Neutrophil (primary cell): Measurements from ENCODE around the gene DPM2.

ENCODE experiments used
- H3K27ac ChIP-seq: fragments of 200-600 bp; sonication (generic); 2 replicates; pipeline ENCODE4 v1.5.1; 2016; ENCODE audit warnings: mild to moderate bottlenecking, moderate library complexity
- H3K27me3 ChIP-seq: fragments of 200-600 bp; sonication (generic); 2 replicates; pipeline ENCODE4 v1.6.0; 2016; ENCODE audit warnings: mild to moderate bottlenecking
- H3K36me3 ChIP-seq: fragments of 200-600 bp; sonication (generic); 2 replicates; pipeline ENCODE4 v1.5.1; 2017
- H3K4me1 ChIP-seq, 2 experiments: fragments of 200-600 bp in 1 of 2; sonication (generic) in 1 of 2; 1 replicate in 1 of 2; 2 replicates in 1 of 2; pipeline versions ENCODE4 v1.5.1 to v1.6.1; 2013 to 2016; ENCODE audit warnings: low read depth in 1 of 2, low read length in 1 of 2, mild to moderate bottlenecking in 1 of 2, moderate library complexity in 1 of 2; ENCODE audit not compliant: control insufficient read depth in 1 of 2, insufficient read depth in 1 of 2
- H3K4me3 ChIP-seq, 2 experiments: fragments of 200-600 bp in 1 of 2; sonication (generic) in 1 of 2; 1 replicate in 1 of 2; 2 replicates in 1 of 2; pipeline ENCODE4 v1.5.1; 2013 to 2016; ENCODE audit warnings: low read depth in 1 of 2, low read length in 1 of 2, mild to moderate bottlenecking in 1 of 2, moderate library complexity in 1 of 2
- H3K9me3 ChIP-seq: fragments of 200-600 bp; sonication (generic); 2 replicates; pipeline ENCODE4 v1.5.1; 2016
- CTCF ChIP-seq: fragments of 200-600 bp; sonication (generic); IDR thresholded peaks from 2 replicates; pipeline ENCODE4 v1.5.1; 2016; ENCODE audit warnings: antibody characterized with exemption

Gene DPM2

GRCh38 chr9:127955294-127956015, 17.8 kb upstream of the DPM2 start:
- Histone ChIP-seq H3K4me3 (no peak overlapping the region), H3K27me3 (no peaks in the 10 kb centered on the region), H3K36me3 (no peaks in the 10 kb centered on the region), H3K27ac (no peak overlapping the region), H3K4me1 (no peaks in the 10 kb centered on the region), H3K9me3 (no peaks in the 10 kb centered on the region)
- TF ChIP-seq CTCF: no peak

- H3K36me3 ChIP-seq: no peaks in the 10 kb centered on the region
- H3K4me1 ChIP-seq: no peaks in the 10 kb centered on the region
- no peak overlapping the region for H3K27ac ChIP-seq
Measured at GRCh38 chr9:127954831-127955293, 17.2 kb upstream of the DPM2 start.

GRCh38 chr9:127953768-127954505, 16.3 kb upstream of the DPM2 start:
- H3K27ac ChIP-seq: no peak overlapping the region
- H3K36me3 ChIP-seq: no peaks in the 10 kb centered on the region
- no peak for TF ChIP-seq CTCF

More at GRCh38 chr9:127954831-127955293, 17.2 kb upstream of the DPM2 start:
- Histone ChIP-seq H3K9me3 (no peaks in the 10 kb centered on the region), H3K4me3 (no peak overlapping the region), H3K27me3 (no peaks in the 10 kb centered on the region)
- TF ChIP-seq CTCF: no peak

GRCh38 chr9:127953154-127953553, 15.5 kb upstream of the DPM2 start:
- no peaks in the 10 kb centered on the region for H3K4me1 ChIP-seq
- no peak overlapping the region for H3K4me3 ChIP-seq
- H3K27me3 ChIP-seq: no peaks in the 10 kb centered on the region
- no peaks in the 10 kb centered on the region for H3K9me3 ChIP-seq
- H3K27ac ChIP-seq: no peak overlapping the region
- no peak for TF ChIP-seq CTCF
- H3K36me3 ChIP-seq: no peaks in the 10 kb centered on the region

More at GRCh38 chr9:127953768-127954505, 16.3 kb upstream of the DPM2 start:
- no peaks in the 10 kb centered on the region for H3K27me3 ChIP-seq
- no peaks in the 10 kb centered on the region for H3K4me1 ChIP-seq
- H3K9me3 ChIP-seq: no peaks in the 10 kb centered on the region
- H3K4me3 ChIP-seq: no peak overlapping the region

GRCh38 chr9:127950513-127951289, 13.0 kb upstream of the DPM2 start:
- Histone ChIP-seq H3K27ac (no peak overlapping the region), H3K4me1 (no peaks in the 10 kb centered on the region)

More at GRCh38 chr9:127950513-127951289, 13.0 kb upstream of the DPM2 start:
- H3K27me3 ChIP-seq: no peaks in the 10 kb centered on the region
- H3K9me3 ChIP-seq: no peaks in the 10 kb centered on the region
- no peaks in the 10 kb centered on the region for H3K36me3 ChIP-seq
- no peak overlapping the region for H3K4me3 ChIP-seq
- TF ChIP-seq CTCF: no peak
